ENCODE results near the gene TCF3.

The TCF3 gene

DNA sequence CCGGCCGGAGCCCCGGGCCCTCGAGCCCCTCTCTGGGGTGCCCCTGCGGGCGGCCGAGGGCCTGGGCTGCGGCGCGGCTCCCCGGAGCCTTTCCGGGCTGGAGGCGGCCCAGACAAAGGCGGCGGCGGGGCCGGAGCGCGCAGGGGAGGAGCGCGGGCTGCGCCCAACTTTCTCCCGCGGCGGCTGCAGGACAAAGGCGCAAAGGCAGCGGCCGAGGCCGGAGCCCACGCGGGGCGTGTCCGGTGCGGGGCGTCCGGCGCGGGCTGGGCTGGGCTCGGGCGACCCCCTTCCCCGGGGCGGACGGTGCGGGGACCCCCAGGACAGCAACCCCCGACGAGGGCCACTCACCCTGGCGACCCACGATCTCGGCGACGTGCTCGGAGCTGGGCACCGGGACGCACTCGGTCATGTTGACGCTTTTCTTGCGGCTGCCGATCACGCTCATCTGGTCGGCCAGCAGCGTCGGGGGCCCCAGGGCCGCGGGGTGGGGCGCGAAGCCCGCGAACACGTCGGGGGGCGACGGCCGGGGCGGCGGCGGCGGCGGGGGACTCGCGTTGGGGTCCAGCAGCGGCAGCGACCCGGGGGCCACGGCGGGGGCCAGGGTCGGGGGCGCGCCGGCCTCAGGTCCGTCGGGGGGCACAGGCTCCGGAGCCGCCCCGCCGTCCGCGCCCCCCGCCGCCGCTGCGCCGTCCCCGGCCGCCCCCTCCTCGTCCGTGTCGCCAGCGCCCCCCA is 85.1 kb downstream of the TCF3 start:
- Histone ChIP-seq H3K4me3 (IDR thresholded peaks at IDR 0.05; ENCODE audit: insufficient read depth, low read depth, low read length) (no peak overlapping the region), H3K9ac (no peak overlapping the region), H3K79me2 (ENCODE audit: insufficient read depth, low read depth) (no peaks in the 10 kb centered on the region), H3K36me3 (ENCODE audit: insufficient read depth) (no peaks in the 10 kb centered on the region), H3K27me3 (ENCODE audit: insufficient read depth, low read depth) (peaks cover 26% of the 10 kb centered on the region), H4K20me1 (ENCODE audit: insufficient read depth) (no peaks in the 10 kb centered on the region), H3K4me1 (ENCODE audit: low read depth, poor library complexity, severe bottlenecking) (peaks cover 8% of the 10 kb centered on the region), H3K27ac (no peak overlapping the region), H3K4me2 (no peak overlapping the region), H2AFZ (ENCODE audit: low read depth) (no peak overlapping the region)
- TF ChIP-seq, protein P1, sequence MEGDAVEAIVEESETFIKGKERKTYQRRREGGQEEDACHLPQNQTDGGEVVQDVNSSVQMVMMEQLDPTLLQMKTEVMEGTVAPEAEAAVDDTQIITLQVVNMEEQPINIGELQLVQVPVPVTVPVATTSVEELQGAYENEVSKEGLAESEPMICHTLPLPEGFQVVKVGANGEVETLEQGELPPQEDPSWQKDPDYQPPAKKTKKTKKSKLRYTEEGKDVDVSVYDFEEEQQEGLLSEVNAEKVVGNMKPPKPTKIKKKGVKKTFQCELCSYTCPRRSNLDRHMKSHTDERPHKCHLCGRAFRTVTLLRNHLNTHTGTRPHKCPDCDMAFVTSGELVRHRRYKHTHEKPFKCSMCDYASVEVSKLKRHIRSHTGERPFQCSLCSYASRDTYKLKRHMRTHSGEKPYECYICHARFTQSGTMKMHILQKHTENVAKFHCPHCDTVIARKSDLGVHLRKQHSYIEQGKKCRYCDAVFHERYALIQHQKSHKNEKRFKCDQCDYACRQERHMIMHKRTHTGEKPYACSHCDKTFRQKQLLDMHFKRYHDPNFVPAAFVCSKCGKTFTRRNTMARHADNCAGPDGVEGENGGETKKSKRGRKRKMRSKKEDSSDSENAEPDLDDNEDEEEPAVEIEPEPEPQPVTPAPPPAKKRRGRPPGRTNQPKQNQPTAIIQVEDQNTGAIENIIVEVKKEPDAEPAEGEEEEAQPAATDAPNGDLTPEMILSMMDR (conservative IDR thresholded peaks at IDR 0.05; ENCODE audit: low read depth, low read length) = no peak

DNA sequence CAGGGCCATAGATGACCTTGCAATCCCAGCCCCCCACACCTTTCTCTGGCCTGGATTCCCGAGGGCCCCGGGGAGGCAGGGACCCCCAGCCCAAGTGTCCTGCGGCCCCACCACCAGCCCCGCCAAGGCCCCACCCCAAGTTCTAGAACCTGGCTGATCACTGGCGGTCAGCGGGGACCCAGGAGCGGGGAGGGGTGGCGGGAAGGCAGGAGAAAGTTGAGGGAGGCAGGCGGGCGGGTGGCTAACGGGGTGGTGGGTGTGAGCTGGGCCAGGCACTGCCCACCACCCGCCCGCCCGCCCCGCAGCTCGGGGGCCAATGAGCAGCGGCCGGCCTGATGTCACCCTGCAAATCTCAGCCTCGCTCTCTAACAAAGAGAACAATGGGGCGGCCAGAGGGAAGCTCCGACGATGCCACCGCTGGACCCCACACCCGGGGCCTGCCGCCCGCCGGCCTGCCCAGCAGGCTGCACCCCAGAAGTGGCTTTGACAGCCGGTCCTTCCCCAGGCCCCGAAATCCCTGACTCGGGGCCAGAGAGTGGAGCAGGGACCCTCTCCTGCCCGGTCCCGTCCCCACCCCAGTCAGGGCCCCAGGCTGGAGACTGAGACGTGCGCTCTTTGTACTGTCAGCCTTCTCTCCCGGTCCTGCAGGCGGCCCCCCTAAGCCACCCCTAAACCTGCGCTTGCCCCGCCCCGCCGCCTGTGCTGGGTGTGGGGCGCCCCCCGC is 85.9 kb downstream of the TCF3 start:
- H2AFZ ChIP-seq (ENCODE audit: low read depth) = no peak overlapping the region
- H3K9ac ChIP-seq = no peak overlapping the region
- H3K27me3 ChIP-seq (ENCODE audit: insufficient read depth, low read depth) = peaks cover 26% of the 10 kb centered on the region
- no peak overlapping the region for H3K4me2 ChIP-seq
- no peak overlapping the region for H3K4me3 ChIP-seq (IDR thresholded peaks at IDR 0.05; ENCODE audit: insufficient read depth, low read depth, low read length)
- H3K79me2 ChIP-seq (ENCODE audit: insufficient read depth, low read depth) = no peaks in the 10 kb centered on the region
- no peak overlapping the region for H3K27ac ChIP-seq
- no peaks in the 10 kb centered on the region for H3K36me3 ChIP-seq (ENCODE audit: insufficient read depth)
- H4K20me1 ChIP-seq (ENCODE audit: insufficient read depth) = no peaks in the 10 kb centered on the region
- H3K4me1 ChIP-seq (ENCODE audit: low read depth, poor library complexity, severe bottlenecking) = peaks cover 8% of the 10 kb centered on the region
- TF ChIP-seq, protein P1 (conservative IDR thresholded peaks at IDR 0.05; ENCODE audit: low read depth, low read length) = no peak

DNA sequence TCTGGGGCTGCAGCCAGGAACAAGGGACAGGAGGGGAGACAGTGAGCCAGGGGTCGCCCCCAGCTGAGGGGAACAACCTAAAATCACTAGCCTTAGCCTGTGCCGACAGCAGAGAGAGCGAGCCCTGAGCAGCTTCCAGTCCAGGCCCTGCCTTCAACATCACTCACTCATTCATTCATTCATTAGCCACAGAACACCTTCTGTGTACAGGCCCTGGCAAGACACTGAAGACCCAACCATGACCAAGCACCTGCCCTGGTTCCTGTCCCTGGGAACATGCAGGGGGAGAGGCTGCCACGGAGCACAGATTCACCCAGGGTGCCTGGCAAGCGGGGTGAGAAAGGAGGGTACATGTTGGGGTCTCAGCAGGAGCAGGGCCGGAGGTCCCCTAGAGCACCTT is 89.2 kb downstream of the TCF3 start:
- H3K36me3 ChIP-seq (ENCODE audit: insufficient read depth) = no peaks in the 10 kb centered on the region
- no peak overlapping the region for H3K9ac ChIP-seq

DNA sequence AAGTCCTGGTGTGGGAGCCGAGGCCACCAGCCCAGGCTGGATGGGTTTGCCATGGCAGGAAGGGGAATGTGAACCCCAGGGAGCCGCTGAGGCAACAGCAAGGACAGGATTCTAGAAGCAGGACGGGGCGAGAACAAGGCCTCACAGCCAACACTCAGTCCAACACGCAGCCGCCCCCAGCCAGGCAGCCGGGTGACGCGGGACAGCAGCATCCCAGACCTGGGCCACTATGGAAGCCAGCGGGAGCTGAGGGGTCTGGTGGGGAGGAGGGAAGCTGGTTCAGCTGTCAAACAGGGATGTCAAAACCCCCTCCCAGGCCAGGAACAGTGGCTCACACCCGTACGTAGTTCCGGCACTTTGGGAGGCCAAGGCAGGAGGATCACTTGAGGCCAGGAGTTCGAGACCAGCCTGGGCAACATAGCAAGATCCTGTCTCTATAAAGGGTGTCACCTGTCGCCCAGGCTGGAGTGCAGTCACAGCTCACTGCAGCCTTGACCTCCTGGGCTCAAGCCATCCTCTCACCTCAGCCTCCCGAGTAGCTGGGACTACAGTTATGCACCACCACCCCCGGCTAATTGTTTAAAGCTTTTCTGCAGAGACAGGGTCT is 91.1 kb downstream of the TCF3 start:
- Histone ChIP-seq H3K27ac (no peak overlapping the region), H3K4me2 (no peak overlapping the region), H3K9ac (no peak overlapping the region), H3K27me3 (ENCODE audit: insufficient read depth, low read depth) (no peaks in the 10 kb centered on the region), H2AFZ (ENCODE audit: low read depth) (no peak overlapping the region), H3K36me3 (ENCODE audit: insufficient read depth) (no peaks in the 10 kb centered on the region), H4K20me1 (ENCODE audit: insufficient read depth) (no peaks in the 10 kb centered on the region), H3K79me2 (ENCODE audit: insufficient read depth, low read depth) (no peaks in the 10 kb centered on the region), H3K4me3 (IDR thresholded peaks at IDR 0.05; ENCODE audit: insufficient read depth, low read depth, low read length) (no peak overlapping the region), H3K4me1 (ENCODE audit: low read depth, poor library complexity, severe bottlenecking) (no peaks in the 10 kb centered on the region)
- TF ChIP-seq, protein P1 (conservative IDR thresholded peaks at IDR 0.05; ENCODE audit: low read depth, low read length) = no peak

More for the DNA sequence above, 89.2 kb downstream of the TCF3 start:
- H3K79me2 ChIP-seq (ENCODE audit: insufficient read depth, low read depth) = no peaks in the 10 kb centered on the region
- H4K20me1 ChIP-seq (ENCODE audit: insufficient read depth) = no peaks in the 10 kb centered on the region
- no peaks in the 10 kb centered on the region for H3K4me1 ChIP-seq (ENCODE audit: low read depth, poor library complexity, severe bottlenecking)
- no peak overlapping the region for H3K27ac ChIP-seq
- H3K4me2 ChIP-seq = no peak overlapping the region
- H2AFZ ChIP-seq (ENCODE audit: low read depth) = no peak overlapping the region
- H3K27me3 ChIP-seq (ENCODE audit: insufficient read depth, low read depth) = no peaks in the 10 kb centered on the region
- TF ChIP-seq, protein P1 (conservative IDR thresholded peaks at IDR 0.05; ENCODE audit: low read depth, low read length) = no peak
- H3K4me3 ChIP-seq (IDR thresholded peaks at IDR 0.05; ENCODE audit: insufficient read depth, low read depth, low read length) = no peak overlapping the region
